ENCODE measurements around the gene C1orf122. TPM values are rescaled to one million over a fixed set of nuclear protein-coding genes. Genes with fewer than 3 reads are reported as not detected.

C1orf122 gene
- total RNA-seq (2014; rRNA removed) (70.1 and 72.5 TPM in 2 replicates), Bru-seq, nascent RNA (percentile 60 among the genes with signal in this experiment), BruChase-seq, experiment 1, labeled RNA remaining after a 6-hour chase (percentile 68 among the genes with signal in this experiment), BruChase-seq, experiment 2, labeled RNA remaining after a 2-hour chase (percentile 73 among the genes with signal in this experiment)
- long read RNA-seq, transcript C1orf122-204 (3 exons, 1,234 nt): major isoform, 60 of 131 reads
- long read RNA-seq, transcript C1orf122-202 (2 exons, 2,229 nt): minor isoform, 35 of 131 reads
- long read RNA-seq, transcript C1orf122-201 (3 exons, 973 nt): minor isoform, 19 of 131 reads
- long read RNA-seq, partial matches to known transcripts: 15 of 131 reads
- long read RNA-seq, other reads (novel, unspliced or antisense): 2 of 131 reads

DNA sequence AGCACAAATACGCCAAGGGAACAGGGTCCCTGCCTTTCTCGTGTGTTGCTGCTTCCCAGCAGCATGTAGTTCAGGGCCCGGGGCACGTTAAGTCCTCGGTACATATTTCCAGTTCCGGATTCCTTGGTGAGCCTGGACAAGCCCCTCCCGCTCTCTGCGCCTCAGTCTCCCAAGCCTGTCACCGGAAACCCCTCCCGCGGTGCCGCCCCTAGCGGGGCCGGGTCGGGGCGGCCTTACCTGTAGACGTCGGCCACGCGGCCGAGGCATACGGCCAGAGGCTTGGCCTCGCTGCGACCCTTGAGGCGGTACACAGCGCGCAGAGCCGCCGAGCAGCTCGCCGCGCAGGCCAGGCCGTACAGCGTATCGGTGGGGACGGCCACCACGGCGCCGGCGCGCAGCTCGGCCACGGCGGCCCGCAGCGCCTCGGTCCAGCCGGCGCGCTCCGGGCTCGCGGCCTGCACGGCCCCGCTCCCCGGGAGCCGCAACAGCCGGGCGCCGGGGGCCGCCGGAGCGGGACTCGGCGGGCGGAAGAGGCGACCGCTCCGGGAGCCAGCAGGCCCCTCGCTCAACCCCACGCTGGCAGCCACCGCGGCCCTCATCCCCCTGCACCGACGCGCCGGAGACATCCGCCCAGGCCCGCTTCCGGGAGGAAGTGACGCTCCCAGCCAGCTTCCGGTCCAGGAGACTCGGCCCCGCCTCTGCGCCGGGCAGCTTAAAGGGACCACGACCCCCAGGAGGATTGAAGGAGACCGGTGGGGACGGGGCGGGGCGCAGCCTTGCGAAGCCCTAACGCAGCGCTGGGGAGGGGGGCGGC lies at the start of gene C1orf122, which contains the start of gene YRDC:
Gene C1orf122, plus strand, starts transcription at position 236 of the 814 bp plus-strand sequence. CDS start 615 bp downstream, outside the sequence.
Gene YRDC, minus strand, starts transcription at position 654 of the 814 bp plus-strand sequence. Its CDS starts 28 bp downstream, at position 626.
- no peaks in the 10 kb centered on the region for H3K9me3 ChIP-seq (ENCODE audit: low read length)
- H3F3A ChIP-seq (ENCODE audit: low read length, unreplicated experiment): no peaks in the 10 kb centered on the region
- H3K27ac ChIP-seq (ENCODE audit: low read length): 0 out of 2 replicates have a peak within 1 kb of the TSS, but pooled peaks have one; percentile 21
- H2AFZ ChIP-seq (ENCODE audit: low read length): peak within 1 kb of the TSS; percentile 51
- peaks cover 27% of the 10 kb centered on the region for H3K4me1 ChIP-seq (ENCODE audit: insufficient read depth, low read length)
- ChIA-PET CTCF (interaction anchor here (0.6 to 1.5 kb wide), 2 partner anchors 52 to 1465 kb away, joined by 3 to 27 read pairs; partner anchors contain the start of gene MTF1), POLR2A (ENCODE audit: unreplicated experiment) (interaction anchor here (0.6 to 0.9 kb wide), 8 partner anchors 30 to 1374 kb away, joined by 3 to 24 read pairs (median 4); partner anchors contain the start of gene MTF1)
- peak within 1 kb of the TSS; percentile 94 for H3K4me2 ChIP-seq (ENCODE audit: low read length)
- DNase-seq (peak; percentile 92), ATAC-seq (peak; percentile 79)
- no peaks in the 10 kb centered on the region for H3K27me3 ChIP-seq (ENCODE audit: low read length)
- no TSS peak for BruUV-seq (replicated peaks)
- peaks cover 31% of the 10 kb centered on the region for H4K20me1 ChIP-seq (ENCODE audit: low read length)
- H3K9me2 ChIP-seq (replicated peaks; ENCODE audit: low read length): no peaks in the 10 kb centered on the region
- intact Hi-C loops (cut with micrococcal nuclease): loop anchor here (1.0 kb wide), 1 partner anchor 117 kb away; a partner anchor contains a TSS
- H3K36me3 ChIP-seq (ENCODE audit: low read depth, low read length): peaks cover 40% of the 10 kb centered on the region
- peaks cover 49% of the 10 kb centered on the region for H3K79me2 ChIP-seq (ENCODE audit: low read length)
- peak within 1 kb of the TSS; percentile 80 for H3K9ac ChIP-seq (ENCODE audit: low read length)
- peak within 1 kb of the TSS; percentile 81 for H3K4me3 ChIP-seq (ENCODE audit: low read length)
- TF ChIP-seq EZH2 (IDR thresholded peaks at IDR 0.05; ENCODE audit: low read length, unreplicated experiment) (no peak), EZH2phosphoT487 (IDR thresholded peaks at IDR 0.05; ENCODE audit: borderline replicate concordance, low read length) (no peak)
- TF ChIP-seq, protein P1, sequence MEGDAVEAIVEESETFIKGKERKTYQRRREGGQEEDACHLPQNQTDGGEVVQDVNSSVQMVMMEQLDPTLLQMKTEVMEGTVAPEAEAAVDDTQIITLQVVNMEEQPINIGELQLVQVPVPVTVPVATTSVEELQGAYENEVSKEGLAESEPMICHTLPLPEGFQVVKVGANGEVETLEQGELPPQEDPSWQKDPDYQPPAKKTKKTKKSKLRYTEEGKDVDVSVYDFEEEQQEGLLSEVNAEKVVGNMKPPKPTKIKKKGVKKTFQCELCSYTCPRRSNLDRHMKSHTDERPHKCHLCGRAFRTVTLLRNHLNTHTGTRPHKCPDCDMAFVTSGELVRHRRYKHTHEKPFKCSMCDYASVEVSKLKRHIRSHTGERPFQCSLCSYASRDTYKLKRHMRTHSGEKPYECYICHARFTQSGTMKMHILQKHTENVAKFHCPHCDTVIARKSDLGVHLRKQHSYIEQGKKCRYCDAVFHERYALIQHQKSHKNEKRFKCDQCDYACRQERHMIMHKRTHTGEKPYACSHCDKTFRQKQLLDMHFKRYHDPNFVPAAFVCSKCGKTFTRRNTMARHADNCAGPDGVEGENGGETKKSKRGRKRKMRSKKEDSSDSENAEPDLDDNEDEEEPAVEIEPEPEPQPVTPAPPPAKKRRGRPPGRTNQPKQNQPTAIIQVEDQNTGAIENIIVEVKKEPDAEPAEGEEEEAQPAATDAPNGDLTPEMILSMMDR (conservative IDR thresholded peaks at IDR 0.05; ENCODE audit: low read depth, low read length): no peak

DNA sequence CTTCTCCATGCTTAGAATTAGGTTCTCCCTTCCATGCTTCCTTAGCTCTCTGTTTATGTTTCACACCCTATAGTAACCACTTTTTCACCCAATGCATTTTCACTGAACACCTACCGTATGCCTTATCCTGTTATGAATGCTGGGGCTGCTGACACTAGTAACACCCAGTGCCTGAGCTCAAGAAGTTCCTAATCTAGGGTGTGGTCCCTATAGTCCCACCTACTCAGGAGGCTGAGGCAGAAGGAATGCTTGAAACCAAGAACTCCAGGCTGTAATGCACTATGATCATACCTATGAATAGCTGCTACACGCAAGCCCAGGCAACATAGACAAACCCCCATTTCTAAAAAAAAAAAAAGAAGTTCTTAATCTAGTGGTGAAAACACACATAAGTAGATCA lies 48.1 kb upstream of the C1orf122 start:
- Histone ChIP-seq H2AFZ (ENCODE audit: low read length) (no peak overlapping the region), H3K4me3 (ENCODE audit: low read length) (no peak overlapping the region), H3K9ac (ENCODE audit: low read length) (no peak overlapping the region), H3K9me2 (replicated peaks; ENCODE audit: low read length) (no peaks in the 10 kb centered on the region), H3K79me2 (ENCODE audit: low read length) (no peaks in the 10 kb centered on the region), H3K27me3 (ENCODE audit: low read length) (peaks cover 8% of the 10 kb centered on the region; the same call in 1 of the 2 replicates), H3K4me2 (ENCODE audit: low read length) (no peak overlapping the region), H3F3A (ENCODE audit: low read length, unreplicated experiment) (no peaks in the 10 kb centered on the region), H3K9me3 (ENCODE audit: low read length) (no peaks in the 10 kb centered on the region), H4K20me1 (ENCODE audit: low read length) (no peaks in the 10 kb centered on the region), H3K27ac (ENCODE audit: low read length) (no peak overlapping the region), H3K36me3 (ENCODE audit: low read depth, low read length) (no peaks in the 10 kb centered on the region), H3K4me1 (ENCODE audit: insufficient read depth, low read length) (peaks cover 5% of the 10 kb centered on the region; the same call in 1 of the 2 replicates)
- CTCF ChIA-PET: no interaction called here
- no TSS peak for BruUV-seq (replicated peaks)
- no peak for DNase-seq
- TF ChIP-seq EZH2phosphoT487 (IDR thresholded peaks at IDR 0.05; ENCODE audit: borderline replicate concordance, low read length) (no peak), EZH2 (IDR thresholded peaks at IDR 0.05; ENCODE audit: low read length, unreplicated experiment) (no peak)
- TF ChIP-seq, protein P1 (conservative IDR thresholded peaks at IDR 0.05; ENCODE audit: low read depth, low read length): no peak
- intact Hi-C loops (cut with micrococcal nuclease): no loop called here
- POLR2A ChIA-PET (ENCODE audit: unreplicated experiment): no interaction called here
- ATAC-seq: no peak

Measured in PC-3 (cell line).